ENCODE results near the gene RIPOR1. TPM values are rescaled to one million over a fixed set of nuclear protein-coding genes. Genes with fewer than 3 reads are reported as not detected.
A peak's percentile ranks its signal among the peaks of the same experiment; 100 is the strongest.

The RIPOR1 gene
- total RNA-seq, 1 donor from 2014 or later = 112 TPM

DNA sequence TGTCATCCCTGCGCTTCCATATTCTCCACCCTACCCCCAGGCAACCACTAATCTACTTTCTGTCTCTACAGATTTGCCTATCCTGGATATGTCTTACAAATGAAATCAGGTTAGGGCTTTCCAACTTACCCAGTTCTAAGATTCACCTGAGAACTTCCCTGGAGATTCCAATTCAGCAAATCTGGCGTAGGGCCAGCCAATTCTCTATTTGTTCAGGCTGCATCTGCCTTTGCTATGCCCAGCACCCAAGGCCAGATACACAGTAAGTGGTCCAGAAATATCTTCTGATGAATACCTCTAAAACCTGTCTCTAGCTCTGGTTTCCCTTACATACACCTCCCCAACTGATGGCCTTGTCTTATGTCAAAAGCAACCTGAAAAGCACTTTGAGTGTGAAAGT lies 23.3 kb downstream of the RIPOR1 start:
- intact Hi-C loops (cut with DNase I) = no loop called here
- Histone ChIP-seq H3K27me3 (ENCODE audit: low read depth) (no peaks in the 10 kb centered on the region), H3K36me3 (peaks cover 17% of the 10 kb centered on the region), H3K27ac (peak overlapping the region; percentile 5), H3K4me1 (peaks cover 48% of the 10 kb centered on the region), H3K4me3 (no peak overlapping the region), H3K9me3 (no peaks in the 10 kb centered on the region)
- ATAC-seq (no peak), DNase-seq (peak; percentile 10)
- TF ChIP-seq CTCF (IDR thresholded peaks at IDR 0.05) = no peak

GRCh38 chr16:67552476-67552875 lies 23.8 kb downstream of the RIPOR1 start:
- Histone ChIP-seq H3K27me3 (ENCODE audit: low read depth) (no peaks in the 10 kb centered on the region), H3K4me3 (no peak overlapping the region), H3K27ac (peak overlapping the region; percentile 5), H3K9me3 (no peaks in the 10 kb centered on the region), H3K4me1 (peaks cover 43% of the 10 kb centered on the region), H3K36me3 (peaks cover 14% of the 10 kb centered on the region)
- intact Hi-C loops (cut with DNase I) = no loop called here
- TF ChIP-seq CTCF (IDR thresholded peaks at IDR 0.05) = no peak
- ATAC-seq = no peak
- DNase-seq = peak; percentile 36

GRCh38 chr16:67555795-67556212 lies 27.2 kb downstream of the RIPOR1 start:
- H3K4me3 ChIP-seq = no peak overlapping the region
- intact Hi-C loops (cut with DNase I) = no loop called here
- no peak for DNase-seq
- H3K36me3 ChIP-seq = no peaks in the 10 kb centered on the region
- no peaks in the 10 kb centered on the region for H3K9me3 ChIP-seq
- no peak for TF ChIP-seq CTCF (IDR thresholded peaks at IDR 0.05)
- H3K27ac ChIP-seq = peak overlapping the region; percentile 29
- H3K4me1 ChIP-seq = peaks cover 37% of the 10 kb centered on the region
- no peaks in the 10 kb centered on the region for H3K27me3 ChIP-seq (ENCODE audit: low read depth)
- ATAC-seq = peak in 1 of 2 donors; percentile 45

DNA sequence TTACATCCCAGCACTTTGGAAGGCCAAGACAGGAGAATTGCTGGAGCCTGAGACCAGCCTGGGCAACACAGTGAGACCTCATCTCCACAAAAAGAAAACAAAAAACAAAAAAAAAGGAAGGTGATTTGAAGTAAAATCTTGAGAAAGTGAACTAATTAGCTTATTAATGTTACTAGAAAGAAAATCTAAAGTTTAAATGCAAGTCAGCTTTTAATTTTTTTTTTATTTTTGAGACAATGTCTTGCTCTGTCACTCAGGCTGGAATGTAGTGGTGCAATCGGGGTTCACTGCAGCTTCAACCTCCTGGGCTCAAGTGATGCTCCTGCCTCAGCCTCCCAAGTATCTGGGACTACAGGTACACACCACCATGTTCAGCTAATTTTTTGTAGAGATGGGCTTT lies 30.2 kb downstream of the RIPOR1 start:
- TF ChIP-seq CTCF (IDR thresholded peaks at IDR 0.05) = no peak
- Histone ChIP-seq H3K9me3 (no peaks in the 10 kb centered on the region), H3K4me3 (no peak overlapping the region), H3K4me1 (peaks cover 30% of the 10 kb centered on the region), H3K27ac (no peak overlapping the region), H3K27me3 (ENCODE audit: low read depth) (no peaks in the 10 kb centered on the region), H3K36me3 (no peaks in the 10 kb centered on the region)
- intact Hi-C loops (cut with DNase I) = no loop called here
- peak; percentile 10 for DNase-seq
- no peak for ATAC-seq

DNA sequence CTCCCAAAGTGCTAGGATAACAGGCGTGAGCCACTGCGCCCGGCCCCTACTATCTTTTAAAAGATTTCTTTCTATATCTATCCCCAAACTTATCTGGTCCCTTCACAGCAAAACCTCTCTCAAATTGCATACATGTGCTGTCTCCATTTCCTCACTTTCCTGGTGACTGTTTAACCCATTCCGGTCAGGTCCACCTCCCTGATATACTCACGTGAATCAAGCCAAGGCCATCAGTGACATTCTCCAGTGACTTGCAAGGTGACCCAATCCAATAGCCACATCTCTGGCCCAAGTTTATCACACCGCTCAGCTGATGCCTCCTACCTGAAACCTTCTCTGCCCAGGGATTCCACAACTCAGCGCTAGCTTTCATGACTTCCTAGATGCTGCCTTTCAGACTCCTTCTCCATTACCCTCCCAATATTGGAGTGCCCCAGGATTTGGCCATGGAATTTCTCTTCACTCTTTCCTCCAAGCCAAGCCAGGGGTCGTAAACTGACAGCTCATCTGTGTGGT lies 32.3 kb downstream of the RIPOR1 start:
- H3K4me3 ChIP-seq = no peak overlapping the region
- DNase-seq (peak; percentile 21), ATAC-seq (no peak)
- no peak for TF ChIP-seq CTCF (IDR thresholded peaks at IDR 0.05)
- intact Hi-C loops (cut with DNase I) = no loop called here
- H3K9me3 ChIP-seq = no peaks in the 10 kb centered on the region
- no peaks in the 10 kb centered on the region for H3K36me3 ChIP-seq
- no peaks in the 10 kb centered on the region for H3K27me3 ChIP-seq (ENCODE audit: low read depth)
- H3K4me1 ChIP-seq = peaks cover 40% of the 10 kb centered on the region
- peak overlapping the region; percentile 98 for H3K27ac ChIP-seq

GRCh38 chr16:67561501-67561823 lies 32.8 kb downstream of the RIPOR1 start:
- H3K27ac ChIP-seq = peak overlapping the region; percentile 98
- intact Hi-C loops (cut with DNase I) = no loop called here
- no peak for ATAC-seq

More at GRCh38 chr16:67561501-67561823, 32.8 kb downstream of the RIPOR1 start:
- no peaks in the 10 kb centered on the region for H3K36me3 ChIP-seq
- H3K27me3 ChIP-seq (ENCODE audit: low read depth) = no peaks in the 10 kb centered on the region
- peak overlapping the region; percentile 86 for H3K4me3 ChIP-seq
- no peaks in the 10 kb centered on the region for H3K9me3 ChIP-seq
- H3K4me1 ChIP-seq = peaks cover 38% of the 10 kb centered on the region
- TF ChIP-seq CTCF (IDR thresholded peaks at IDR 0.05) = no peak
- no peak for DNase-seq

Data from lower lobe of right lung (tissue), 2 donors.